Adrenal gland (tissue), 12 donors: ENCODE results near the gene NOC2L. TPM values are rescaled to one million over a fixed set of nuclear protein-coding genes. Genes with fewer than 3 reads are reported as not detected.

Source experiments
- DNase-seq, 7 donors: peaks; one replicate each; pipeline ENCODE4 v3.0.0-alpha.2; 2019 to 2020
- H3K27ac ChIP-seq, 5 donors: fragments of 200-600 bp; sonication (generic) in 4 of 5; 1 replicate in 3 of 5; 2 replicates in 2 of 5; pipeline versions ENCODE4 v1.5.1 to v1.8.0; 2016 to 2020; ENCODE audit warnings: mild to moderate bottlenecking in 1 of 5
- H3K27me3 ChIP-seq: fragments of 200-600 bp; 2 replicates; pipeline ENCODE4 v1.8.0; 2021
- H3K36me3 ChIP-seq, 2 donors: fragments of 200-600 bp; replicated peaks in 1 of 2; 1 replicate in 1 of 2; 2 replicates in 1 of 2; pipeline versions ENCODE4 v1.5.1 to v1.8.0; 2018 to 2022
- H3K4me1 ChIP-seq, 2 donors: fragments of 200-600 bp; replicated peaks in 1 of 2; 1 replicate in 1 of 2; 2 replicates in 1 of 2; pipeline versions ENCODE4 v1.5.1 to v1.8.0; 2018 to 2021
- H3K4me3 ChIP-seq, 4 donors: fragments of 200-600 bp; sonication (generic) in 3 of 4; one replicate each; pipeline ENCODE4 v1.5.1; 2016 to 2018
- H3K9me3 ChIP-seq, 3 donors: fragments of 200-600 bp; sonication (generic) in 1 of 3; replicated peaks in 1 of 3; 1 replicate in 2 of 3; 2 replicates in 1 of 3; pipeline versions ENCODE4 v1.5.1 to v1.8.0; 2016 to 2021
- CTCF ChIP-seq, 6 experiments: fragments of 450-650 bp in 4 of 6; fragments of 200-600 bp in 2 of 6; sonication (generic) in 1 of 6; IDR thresholded peaks; 1 replicate in 5 of 6; 2 replicates in 1 of 6; pipeline versions ENCODE4 v1.5.1 to v1.8.0; 2016 to 2021; ENCODE audit warnings: antibody characterized with exemption in 6 of 6, mild to moderate bottlenecking in 2 of 6, moderate library complexity in 1 of 6
- POLR2A ChIP-seq, 2 donors: fragments of 450-650 bp; IDR thresholded peaks; one replicate each; pipeline ENCODE4 v1.6.1; 2017; ENCODE audit warnings: antibody characterized with exemption in 2 of 2, mild to moderate bottlenecking in 2 of 2, moderate library complexity in 1 of 2
- WGBS, 4 donors: extraction: QIAGEN DNeasy Blood & Tissue Kit in 2 of 4; methylation state at CpG; one replicate each; pipeline versions ENCODE4 v1.1.5 to v1.1.7; 2013 to 2017; 5-methylcytosine and 5-hydroxymethylcytosine counted together
- intact Hi-C, 2 donors: fragments of 100-400 bp; cut with DNase I; formaldehyde crosslinking; loops; one replicate each; pipeline versions ENCODE4 v1.14.1 to v1.15.0; 2022 to 2023
- polyA plus RNA-seq, 3 donors: library from polyadenylated mRNA; stranded (reverse); fragments of 200-250 nt in 2 of 3; fragments of 350-450 nt in 1 of 3; fragmentation: Illumina TruSeq in 1 of 3; extraction: RNeasy Lipid Tissue Mini Kit (QIAGEN cat#74804) in 1 of 3; gene quantifications; one replicate each; pipeline ENCODE4 v1.2.3, GENCODE V29; 2013 to 2014
- total RNA-seq, 9 donors: library from RNA; depleted of rRNA in 4 of 9; stranded (reverse); fragments of >200 nt in 4 of 9; fragments of 120-200 nt in 1 of 9; fragmentation: NEBNext Ultra II Directional in 1 of 9; extraction: Animal tissue kit (Norgen Biotek cat#: 25700) in 1 of 9; gene quantifications; one replicate each; pipeline versions ENCODE4 v1.1.0 to v1.2.4, GENCODE V29; 2013 to 2023
- donor health status: healthy with polysubstance abuse.
- donor health status: Bipolar disorder and iron deficiency.
- donor health status: DM: yes; HTN: yes; CAD: no.
- donor health status: DM: no; HTN: no; CAD: no.
- donor health status: DM: no; HTN: no; CAD: no.
- donor health status: DM: yes; HTN: yes; CAD: no.

Gene NOC2L
- total and polyA plus RNA-seq, 12 donors: 22.4 to 97.7 (median 43.6) TPM

DNA sequence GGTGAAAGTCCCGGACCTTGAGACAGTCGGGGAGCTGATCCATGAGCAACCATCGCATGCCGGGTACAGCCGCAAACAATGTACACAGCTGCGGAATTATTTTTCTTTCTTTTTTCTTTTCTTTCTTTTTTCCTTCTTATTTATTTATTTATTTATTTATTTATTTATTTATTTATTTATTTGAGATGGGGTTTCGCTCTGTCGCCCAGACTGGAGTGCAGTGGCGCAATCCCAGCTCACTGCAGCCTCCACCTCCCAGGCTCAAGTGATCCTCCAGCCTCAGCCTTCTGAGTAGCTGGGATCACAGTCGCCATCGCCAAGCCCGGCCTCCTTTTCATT lies 25.4 kb upstream of the NOC2L start:
- H3K9me3 ChIP-seq: no peaks in the 10 kb centered on the region
- no peaks in the 10 kb centered on the region for H3K4me1 ChIP-seq
- no peak overlapping the region for H3K27ac ChIP-seq
- TF ChIP-seq CTCF (IDR thresholded peaks at IDR 0.05) (peak in 1 of 6 experiments; percentile 47), POLR2A (IDR thresholded peaks at IDR 0.05) (no peak)
- intact Hi-C loops: loop anchor here (2.0 to 10.0 kb wide), 2 partner anchors 78 to 310 kb away; no protein-coding TSS in a partner anchor
- 47 to 57% (median 53%) methylated on average over 12 of the region's 12 CpGs for WGBS, 4 donors
- no peaks in the 10 kb centered on the region for H3K36me3 ChIP-seq
- peaks cover 25% of the 10 kb centered on the region for H3K27me3 ChIP-seq
- no peak for DNase-seq
- no peak overlapping the region for H3K4me3 ChIP-seq

- no peak overlapping the region for H3K27ac ChIP-seq
- no peaks in the 10 kb centered on the region for H3K4me1 ChIP-seq
- peak in 2 of 7 donors; percentile 48 to 54 for DNase-seq
- no peak overlapping the region for H3K4me3 ChIP-seq
- TF ChIP-seq POLR2A (IDR thresholded peaks at IDR 0.05): no peak
- TF ChIP-seq CTCF (IDR thresholded peaks at IDR 0.05): peak; percentile 51 to 92 (median 62)
- H3K9me3 ChIP-seq: no peaks in the 10 kb centered on the region
- intact Hi-C loops: loop anchor here (2.0 to 10.0 kb wide), 2 partner anchors 79 to 311 kb away; no protein-coding TSS in a partner anchor
- H3K27me3 ChIP-seq: peaks cover 25% of the 10 kb centered on the region
- 7 to 29% (median 16%) methylated on average over 6 to 29 of the region's 29 CpGs for whole genome bisulfite sequencing, 4 donors
- no peaks in the 10 kb centered on the region for H3K36me3 ChIP-seq
Measured at GRCh38 chr1:983798-984475, 24.9 kb upstream of the NOC2L start.

GRCh38 chr1:982765-983436 lies 23.8 kb upstream of the NOC2L start:
- Histone ChIP-seq H3K27me3 (peaks cover 25% of the 10 kb centered on the region), H3K36me3 (no peaks in the 10 kb centered on the region), H3K4me3 (no peak overlapping the region), H3K27ac (no peak overlapping the region), H3K4me1 (no peaks in the 10 kb centered on the region), H3K9me3 (no peaks in the 10 kb centered on the region)
- no peak for DNase-seq
- intact Hi-C loops: loop anchor here in 1 of 2 donors (10.0 kb wide), 1 partner anchor 312 kb away; no protein-coding TSS in a partner anchor
- TF ChIP-seq CTCF (IDR thresholded peaks at IDR 0.05) (no peak), POLR2A (IDR thresholded peaks at IDR 0.05) (no peak)
- 72 to 80% (median 77%) methylated on average over 12 to 43 of the region's 43 CpGs for WGBS, 4 donors

- Histone ChIP-seq H3K27ac (no peak within 1 kb of the TSS), H3K4me1 (no peaks in the 10 kb centered on the region), H3K4me3 (no peak within 1 kb of the TSS), H3K36me3 (no peaks in the 10 kb centered on the region), H3K9me3 (no peaks in the 10 kb centered on the region), H3K27me3 (peaks cover 25% of the 10 kb centered on the region)
- 55 to 66% (median 56%) methylated on average over 5 to 28 of the region's 28 CpGs for WGBS, 4 donors
- TF ChIP-seq POLR2A (IDR thresholded peaks at IDR 0.05): no peak
- no peak for TF ChIP-seq CTCF (IDR thresholded peaks at IDR 0.05)
- intact Hi-C loops: loop anchor here in 1 of 2 donors (10.0 kb wide), 1 partner anchor 313 kb away; no protein-coding TSS in a partner anchor
- DNase-seq: no peak
Measured at GRCh38 chr1:981955-982558, 23.0 kb upstream of the NOC2L start, which contains the start of gene PERM1. Gene PERM1 (minus strand): TSS chr1:982093. CDS start chr1:981029, 1,064 bp downstream.
